Activated CD8-positive, alpha-beta memory T cell treated with anti-CD3 and anti-CD28 coated beads, Interleukin-2, amount 50 U/mL, for 1 hour (primary cell): Measurements from ENCODE around the gene METTL17.
A peak's percentile ranks its signal among the peaks of the same experiment; 100 is the strongest.
"Not testable (repeated sequence)": the region's sequence is repeated elsewhere in the genome, so short reads cannot be mapped to it uniquely, and the experiment has no call there.

Source experiments
- DNase-seq: peaks from one replicate; pipeline ENCODE4 v3.0.0-alpha.2; 2020; ENCODE audit errors: extremely low read depth

METTL17 gene

GRCh38 chr14:21024585-21025370 lies 35.0 kb downstream of the METTL17 start, which contains the start of gene NDRG2:
Gene NDRG2 (minus strand): TSS chr14:21025061. CDS start chr14:21023315, 1,746 bp downstream.
- DNase-seq = peak; percentile 43

GRCh38 chr14:21025371-21026273 lies 35.8 kb downstream of the METTL17 start:
- no peak for DNase-seq

GRCh38 chr14:21026274-21026987 lies 36.7 kb downstream of the METTL17 start:
- no peak for DNase-seq

GRCh38 chr14:21026988-21027315 lies 37.2 kb downstream of the METTL17 start:
- no peak for DNase-seq

GRCh38 chr14:21029917-21030316 lies 40.1 kb downstream of the METTL17 start, which contains the start of gene TPPP2:
Gene TPPP2 (plus strand): TSS chr14:21030217. CDS start chr14:21030582, 365 bp downstream.
- DNase-seq = no peak

- DNase-seq = no peak
Measured at GRCh38 chr14:21030531-21030930, 40.8 kb downstream of the METTL17 start.

GRCh38 chr14:21032326-21033132 lies 42.7 kb downstream of the METTL17 start:
- DNase-seq = no peak

- DNase-seq = no peak
Measured at GRCh38 chr14:21033133-21033698, 43.4 kb downstream of the METTL17 start.

- DNase-seq = no peak
Measured at GRCh38 chr14:21034707-21035106, 44.9 kb downstream of the METTL17 start, which contains the start of gene RNASE13. Gene RNASE13 (minus strand): TSS chr14:21034807. CDS start chr14:21034288, 519 bp downstream.

- DNase-seq = no peak
Measured at GRCh38 chr14:21036751-21037150, 47.0 kb downstream of the METTL17 start.

- DNase-seq = no peak
Measured at GRCh38 chr14:21037156-21037555, 47.4 kb downstream of the METTL17 start.

GRCh38 chr14:21038441-21039422 lies 49.0 kb downstream of the METTL17 start:
- no peak for DNase-seq

- peak; percentile 10 for DNase-seq
Measured at GRCh38 chr14:21039585-21040369, 50.0 kb downstream of the METTL17 start.

- no peak for DNase-seq
Measured at GRCh38 chr14:21040370-21040925, 50.7 kb downstream of the METTL17 start.

- not testable (repeated sequence) for DNase-seq
Measured at GRCh38 chr14:21040941-21041340, 51.2 kb downstream of the METTL17 start.

- no peak for DNase-seq
Measured at GRCh38 chr14:21041676-21042433, 52.1 kb downstream of the METTL17 start, which contains the start of gene RNASE7. Gene RNASE7 (plus strand): TSS chr14:21042362. CDS start chr14:21042993, 631 bp downstream.

- no peak for DNase-seq
Measured at GRCh38 chr14:21042918-21043317, 53.1 kb downstream of the METTL17 start.
